Left lung (tissue), 10 donors: ENCODE measurements around the gene COG5. TPM values are rescaled to one million over a fixed set of nuclear protein-coding genes. Genes with fewer than 3 reads are reported as not detected.

ENCODE experiments used
- ATAC-seq: fragments of 200-7000 bp; cut with Tn5 transposase; one replicate; pipeline ENCODE4 v1.9.1; 2020; ENCODE audit warnings: moderate library complexity
- DNase-seq, 4 donors: peaks; one replicate each; pipeline ENCODE4 v3.0.0-alpha.2; 2013 to 2020
- H3K27ac ChIP-seq, 2 donors: fragments of 200-600 bp; sonication (generic) in 1 of 2; one replicate each; pipeline versions ENCODE4 v1.5.0 to v1.8.0; 2020 to 2021
- H3K27me3 ChIP-seq, 2 donors: fragments of 200-600 bp; sonication (generic) in 1 of 2; one replicate each; pipeline versions ENCODE4 v1.5.0 to v1.8.0; 2020 to 2021
- H3K36me3 ChIP-seq, 2 donors: fragments of 200-600 bp; sonication (generic) in 1 of 2; one replicate each; pipeline versions ENCODE4 v1.5.0 to v1.8.0; 2020 to 2021
- H3K4me1 ChIP-seq, 2 donors: fragments of 200-600 bp; one replicate each; pipeline ENCODE4 v1.8.0; 2021
- H3K4me3 ChIP-seq, 2 donors: fragments of 200-600 bp; sonication (generic) in 1 of 2; one replicate each; pipeline versions ENCODE4 v1.5.0 to v1.8.0; 2020 to 2021; ENCODE audit warnings: mild to moderate bottlenecking in 1 of 2
- H3K9me3 ChIP-seq, 2 donors: fragments of 200-600 bp; sonication (generic) in 1 of 2; one replicate each; pipeline versions ENCODE4 v1.5.0 to v1.8.0; 2020 to 2021
- intact Hi-C, 2 donors: fragments of 100-400 bp; cut with DNase I; formaldehyde crosslinking; loops; one replicate each; pipeline versions ENCODE4 v1.11.2 to v1.14.2; 2022
- polyA plus RNA-seq, 6 donors: library from polyadenylated mRNA; unstranded; fragments of 120-200 nt; gene quantifications; one replicate each; pipeline ENCODE4 v1.2.1, GENCODE V29; 2013; ENCODE audit not compliant: insufficient read length in 6 of 6
- total RNA-seq, 2 donors: library from RNA; stranded (reverse); fragmentation: NEBNext Ultra II Directional; extraction: Animal tissue kit (Norgen Biotek cat#: 25700); gene quantifications; one replicate each; pipeline ENCODE4 v1.2.1, GENCODE V29; 2021
- TF ChIP-seq, protein P1 (sequence below), 2 donors: fragments of 200-600 bp; sonication (generic) in 1 of 2; IDR thresholded peaks; one replicate each; pipeline versions ENCODE4 v1.5.0 to v1.8.0; 2021; ENCODE audit warnings: antibody characterized with exemption in 2 of 2
- donor health status: DM: no; HTN: yes; CAD: no.
- donor health status: DM: no; HTN: no; CAD: no.

The COG5 gene
- total and polyA plus RNA-seq, 8 donors = 26.9 to 42.6 (median 33.4) TPM

DNA sequence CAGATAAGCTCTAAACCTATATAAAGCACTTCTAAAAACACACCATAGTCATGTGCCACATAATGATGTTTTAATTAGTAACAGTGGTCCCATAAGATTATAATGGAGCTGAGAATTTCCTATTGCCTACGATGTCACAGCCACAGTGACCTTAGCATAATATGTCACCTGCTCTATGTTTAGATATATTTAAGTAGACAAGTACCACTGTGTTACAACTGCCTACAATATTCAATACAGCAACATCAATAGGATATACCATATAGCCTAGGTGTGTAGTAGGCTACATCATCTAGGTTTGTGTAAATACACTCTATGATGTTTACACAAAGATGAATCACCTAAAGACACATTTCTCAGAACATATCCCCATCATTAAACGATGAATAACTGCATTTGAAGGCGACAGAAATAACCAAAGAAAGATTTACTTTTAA, 69.4 kb downstream of the COG5 start:
- DNase-seq (no peak), ATAC-seq (no peak)
- Histone ChIP-seq H3K27ac (no peak overlapping the region), H3K4me3 (no peak overlapping the region), H3K27me3 (no peaks in the 10 kb centered on the region), H3K4me1 (no peaks in the 10 kb centered on the region), H3K9me3 (no peaks in the 10 kb centered on the region), H3K36me3 (no peaks in the 10 kb centered on the region)
- intact Hi-C loops = no loop called here
- TF ChIP-seq, protein P1, sequence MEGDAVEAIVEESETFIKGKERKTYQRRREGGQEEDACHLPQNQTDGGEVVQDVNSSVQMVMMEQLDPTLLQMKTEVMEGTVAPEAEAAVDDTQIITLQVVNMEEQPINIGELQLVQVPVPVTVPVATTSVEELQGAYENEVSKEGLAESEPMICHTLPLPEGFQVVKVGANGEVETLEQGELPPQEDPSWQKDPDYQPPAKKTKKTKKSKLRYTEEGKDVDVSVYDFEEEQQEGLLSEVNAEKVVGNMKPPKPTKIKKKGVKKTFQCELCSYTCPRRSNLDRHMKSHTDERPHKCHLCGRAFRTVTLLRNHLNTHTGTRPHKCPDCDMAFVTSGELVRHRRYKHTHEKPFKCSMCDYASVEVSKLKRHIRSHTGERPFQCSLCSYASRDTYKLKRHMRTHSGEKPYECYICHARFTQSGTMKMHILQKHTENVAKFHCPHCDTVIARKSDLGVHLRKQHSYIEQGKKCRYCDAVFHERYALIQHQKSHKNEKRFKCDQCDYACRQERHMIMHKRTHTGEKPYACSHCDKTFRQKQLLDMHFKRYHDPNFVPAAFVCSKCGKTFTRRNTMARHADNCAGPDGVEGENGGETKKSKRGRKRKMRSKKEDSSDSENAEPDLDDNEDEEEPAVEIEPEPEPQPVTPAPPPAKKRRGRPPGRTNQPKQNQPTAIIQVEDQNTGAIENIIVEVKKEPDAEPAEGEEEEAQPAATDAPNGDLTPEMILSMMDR (IDR thresholded peaks at IDR 0.05) = no peak

DNA sequence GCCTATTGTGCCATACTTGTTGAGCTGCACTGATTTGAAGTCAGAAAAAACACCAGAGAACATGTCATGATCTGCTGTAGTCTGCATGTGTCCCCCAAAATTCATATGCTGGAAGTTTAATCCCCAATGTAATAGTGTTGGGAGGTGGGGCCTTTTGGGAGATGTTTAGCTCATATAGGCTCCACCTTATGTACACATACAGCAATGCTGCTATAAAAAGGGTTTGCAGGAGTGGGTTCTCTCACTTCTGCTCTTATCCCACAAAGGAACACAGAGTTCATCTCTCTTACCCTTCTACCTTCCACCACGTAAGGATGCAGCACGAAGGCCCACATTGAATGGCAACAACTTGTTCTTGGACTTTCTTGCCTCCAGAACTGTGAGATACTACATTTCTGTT, 70.8 kb downstream of the COG5 start:
- no peak for DNase-seq
- ATAC-seq = no peak
- H3K36me3 ChIP-seq = no peaks in the 10 kb centered on the region
- H3K27me3 ChIP-seq = no peaks in the 10 kb centered on the region
- H3K9me3 ChIP-seq = no peaks in the 10 kb centered on the region
- intact Hi-C loops = no loop called here
- no peak overlapping the region for H3K27ac ChIP-seq
- TF ChIP-seq, protein P1 (IDR thresholded peaks at IDR 0.05) = no peak
- no peaks in the 10 kb centered on the region for H3K4me1 ChIP-seq
- H3K4me3 ChIP-seq = no peak overlapping the region

DNA sequence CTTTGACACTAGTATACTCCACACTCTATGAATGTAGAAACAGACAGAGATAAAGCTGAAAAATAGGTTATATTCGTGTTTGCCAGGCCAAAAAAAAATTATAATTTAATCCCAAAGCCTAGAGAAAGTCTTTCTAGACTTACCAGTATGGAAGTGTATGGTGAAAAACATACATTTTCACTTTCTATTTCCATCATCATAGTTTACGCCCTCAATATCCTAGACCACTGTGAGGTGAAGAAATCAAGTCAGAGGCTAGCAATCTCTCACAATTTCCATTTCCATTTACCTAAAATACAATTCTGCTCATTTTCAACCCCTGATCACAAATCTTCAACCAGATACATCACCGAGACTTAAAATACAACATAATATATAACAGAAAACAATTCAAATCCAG, 77.7 kb downstream of the COG5 start:
- Histone ChIP-seq H3K27me3 (no peaks in the 10 kb centered on the region), H3K27ac (no peak overlapping the region)
- TF ChIP-seq, protein P1 (IDR thresholded peaks at IDR 0.05) = no peak

DNA sequence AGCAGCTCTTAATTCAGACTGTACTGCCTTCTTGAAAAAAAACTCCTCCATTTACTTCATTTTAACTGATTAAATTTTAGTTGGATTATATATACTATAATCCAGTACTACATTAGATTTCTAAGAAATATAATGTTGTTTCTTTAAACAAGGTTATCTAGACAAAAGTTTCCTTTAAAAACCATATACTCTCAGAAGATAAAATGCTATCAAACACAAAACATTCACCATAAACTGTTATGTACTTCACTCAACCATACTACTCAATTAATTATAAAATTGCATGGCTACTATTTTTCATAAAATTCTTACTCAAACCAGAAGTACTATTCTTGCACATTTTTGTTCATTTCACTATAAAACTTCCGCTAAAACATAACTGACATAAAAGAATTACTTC, 81.1 kb downstream of the COG5 start:
- Histone ChIP-seq H3K4me1 (no peaks in the 10 kb centered on the region), H3K27ac (no peak overlapping the region), H3K36me3 (no peaks in the 10 kb centered on the region), H3K4me3 (no peak overlapping the region), H3K27me3 (no peaks in the 10 kb centered on the region), H3K9me3 (no peaks in the 10 kb centered on the region)
- intact Hi-C loops = no loop called here
- ATAC-seq = no peak
- TF ChIP-seq, protein P1 (IDR thresholded peaks at IDR 0.05) = no peak
- DNase-seq = no peak

More for the DNA sequence above, 77.7 kb downstream of the COG5 start:
- H3K36me3 ChIP-seq = no peaks in the 10 kb centered on the region
- DNase-seq (no peak), ATAC-seq (no peak)
- H3K9me3 ChIP-seq = no peaks in the 10 kb centered on the region
- intact Hi-C loops = no loop called here
- H3K4me3 ChIP-seq = no peak overlapping the region
- no peaks in the 10 kb centered on the region for H3K4me1 ChIP-seq

DNA sequence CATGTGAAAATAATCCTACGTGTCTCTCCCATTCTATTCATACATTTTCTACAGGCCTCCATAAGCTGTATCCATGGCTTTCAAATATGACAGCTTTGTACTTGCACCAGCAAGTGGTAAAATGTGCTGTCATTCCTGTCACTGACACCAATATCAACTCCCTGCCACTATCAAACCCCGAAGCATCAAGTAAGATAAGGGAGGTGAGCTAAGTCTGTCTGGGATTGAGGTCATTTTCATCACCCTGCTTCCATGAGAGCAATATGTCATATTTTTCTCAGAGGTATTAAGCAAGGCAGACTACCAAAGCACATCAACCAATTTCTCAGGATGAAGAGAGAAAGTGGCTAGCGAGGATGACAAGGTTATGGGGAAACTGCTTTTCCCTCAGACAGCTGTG, 82.8 kb downstream of the COG5 start:
- intact Hi-C loops = no loop called here
- Histone ChIP-seq H3K9me3 (no peaks in the 10 kb centered on the region), H3K4me3 (no peak overlapping the region), H3K36me3 (no peaks in the 10 kb centered on the region), H3K4me1 (no peaks in the 10 kb centered on the region), H3K27me3 (no peaks in the 10 kb centered on the region), H3K27ac (no peak overlapping the region)
- TF ChIP-seq, protein P1 (IDR thresholded peaks at IDR 0.05) = no peak
- ATAC-seq = no peak
- no peak for DNase-seq
